Measurements from ENCODE around the gene MAGEC3.

Gene MAGEC3

GRCh38 chrX:141904262-141904661 is 66.1 kb downstream of the MAGEC3 start:
- H3K36me3 ChIP-seq (ENCODE audit: insufficient read depth, low read length) = no peaks in the 10 kb centered on the region
- H3K9ac ChIP-seq (ENCODE audit: low read depth, low read length) = no peak overlapping the region
- no peaks in the 10 kb centered on the region for H3K4me1 ChIP-seq (ENCODE audit: insufficient read depth, low read length)
- H3K9me3 ChIP-seq (ENCODE audit: control insufficient read depth, insufficient read depth, low read length) = no peaks in the 10 kb centered on the region

GRCh38 chrX:141917801-141918200 is 79.7 kb downstream of the MAGEC3 start:
- no peaks in the 10 kb centered on the region for H3K4me1 ChIP-seq (ENCODE audit: insufficient read depth, low read length)
- no peaks in the 10 kb centered on the region for H3K9me3 ChIP-seq (ENCODE audit: control insufficient read depth, insufficient read depth, low read length)
- no peaks in the 10 kb centered on the region for H3K36me3 ChIP-seq (ENCODE audit: insufficient read depth, low read length)
- no peak overlapping the region for H3K9ac ChIP-seq (ENCODE audit: low read depth, low read length)

- H3K9me3 ChIP-seq (ENCODE audit: control insufficient read depth, insufficient read depth, low read length) = no peaks in the 10 kb centered on the region
- no peaks in the 10 kb centered on the region for H3K4me1 ChIP-seq (ENCODE audit: insufficient read depth, low read length)
- no peaks in the 10 kb centered on the region for H3K36me3 ChIP-seq (ENCODE audit: insufficient read depth, low read length)
- no peak overlapping the region for H3K9ac ChIP-seq (ENCODE audit: low read depth, low read length)
Observed at GRCh38 chrX:141924293-141924692, 86.2 kb downstream of the MAGEC3 start.

GRCh38 chrX:141928432-141928831 is 90.3 kb downstream of the MAGEC3 start:
- Histone ChIP-seq H3K9me3 (ENCODE audit: control insufficient read depth, insufficient read depth, low read length) (no peaks in the 10 kb centered on the region), H3K9ac (ENCODE audit: low read depth, low read length) (no peak overlapping the region), H3K36me3 (ENCODE audit: insufficient read depth, low read length) (no peaks in the 10 kb centered on the region), H3K4me1 (ENCODE audit: insufficient read depth, low read length) (peaks cover under 1% of the 10 kb centered on the region; the same call in 1 of the 2 replicates)

- H3K9me3 ChIP-seq (ENCODE audit: control insufficient read depth, insufficient read depth, low read length) = no peaks in the 10 kb centered on the region; the same call in 1 of the 2 replicates
- peaks cover 7% of the 10 kb centered on the region; the same call in 1 of the 2 replicates for H3K4me1 ChIP-seq (ENCODE audit: insufficient read depth, low read length)
- H3K9ac ChIP-seq (ENCODE audit: low read depth, low read length) = no peak overlapping the region
- no peaks in the 10 kb centered on the region for H3K36me3 ChIP-seq (ENCODE audit: insufficient read depth, low read length)
Observed at GRCh38 chrX:141934059-141934641, 96.0 kb downstream of the MAGEC3 start.

GRCh38 chrX:141935645-141936044 is 97.5 kb downstream of the MAGEC3 start:
- Histone ChIP-seq H3K4me1 (ENCODE audit: insufficient read depth, low read length) (peaks cover 7% of the 10 kb centered on the region; the same call in 1 of the 2 replicates), H3K9ac (ENCODE audit: low read depth, low read length) (no peak overlapping the region), H3K9me3 (ENCODE audit: control insufficient read depth, insufficient read depth, low read length) (no peaks in the 10 kb centered on the region; the same call in 1 of the 2 replicates), H3K36me3 (ENCODE audit: insufficient read depth, low read length) (no peaks in the 10 kb centered on the region)

GRCh38 chrX:141936080-141936479 is 98.0 kb downstream of the MAGEC3 start:
- Histone ChIP-seq H3K9me3 (ENCODE audit: control insufficient read depth, insufficient read depth, low read length) (no peaks in the 10 kb centered on the region; the same call in 1 of the 2 replicates), H3K4me1 (ENCODE audit: insufficient read depth, low read length) (peaks cover 7% of the 10 kb centered on the region; the same call in 1 of the 2 replicates), H3K36me3 (ENCODE audit: insufficient read depth, low read length) (no peaks in the 10 kb centered on the region), H3K9ac (ENCODE audit: low read depth, low read length) (no peak overlapping the region)

GRCh38 chrX:141941234-141941633 is 103.1 kb downstream of the MAGEC3 start:
- no peaks in the 10 kb centered on the region; the same call in 1 of the 2 replicates for H3K9me3 ChIP-seq (ENCODE audit: control insufficient read depth, insufficient read depth, low read length)
- H3K36me3 ChIP-seq (ENCODE audit: insufficient read depth, low read length) = no peaks in the 10 kb centered on the region
- H3K4me1 ChIP-seq (ENCODE audit: insufficient read depth, low read length) = no peaks in the 10 kb centered on the region
- no peak overlapping the region for H3K9ac ChIP-seq (ENCODE audit: low read depth, low read length)

GRCh38 chrX:141945426-141945825 is 107.3 kb downstream of the MAGEC3 start:
- Histone ChIP-seq H3K36me3 (ENCODE audit: insufficient read depth, low read length) (no peaks in the 10 kb centered on the region), H3K4me1 (ENCODE audit: insufficient read depth, low read length) (no peaks in the 10 kb centered on the region), H3K9ac (ENCODE audit: low read depth, low read length) (no peak overlapping the region), H3K9me3 (ENCODE audit: control insufficient read depth, insufficient read depth, low read length) (no peaks in the 10 kb centered on the region)

- no peaks in the 10 kb centered on the region for H3K36me3 ChIP-seq (ENCODE audit: insufficient read depth, low read length)
- H3K4me1 ChIP-seq (ENCODE audit: insufficient read depth, low read length) = no peaks in the 10 kb centered on the region
- H3K9ac ChIP-seq (ENCODE audit: low read depth, low read length) = no peak overlapping the region
- H3K9me3 ChIP-seq (ENCODE audit: control insufficient read depth, insufficient read depth, low read length) = no peaks in the 10 kb centered on the region
Observed at GRCh38 chrX:141947350-141947749, 109.2 kb downstream of the MAGEC3 start.

Data from ES-I3 (cell line).